OCI-LY7 (cell line): ENCODE measurements around the gene INSYN2B. TPM values are rescaled to one million over a fixed set of nuclear protein-coding genes. Genes with fewer than 3 reads are reported as not detected.

Source experiments
- BruUV-seq: library from RNA; stranded (reverse); fragments of 400-500 nt; replicated peaks from 2 replicates; lab custom pipeline; 2021; lab: Mats Ljungman, UMichigan
- CTCF ChIA-PET: fragments of 300-600 bp; sonication (Branson Sonifier 250); formaldehyde crosslinking; loops from one replicate; lab custom pipeline; 2022; ENCODE audit warnings: antibody characterized with exemption; ENCODE audit not compliant: unreplicated experiment; lab: Charles Lee
- POLR2A ChIA-PET: fragments of 300-600 bp; sonication (Branson Sonifier 250); formaldehyde crosslinking; loops from one replicate; lab custom pipeline; 2022; ENCODE audit warnings: antibody characterized with exemption; lab: Charles Lee
- DNase-seq: peaks from one replicate; pipeline ENCODE4 v3.0.0-alpha.2; 2015; ENCODE audit warnings: low spot score
- H2AFZ ChIP-seq: fragments of 200-600 bp; sonication (generic), shearing (Covaris generic); 2 replicates; pipeline ENCODE4 v1.6.1; 2014; ENCODE audit warnings: mild to moderate bottlenecking, antibody characterized with exemption, low read length, moderate library complexity
- H3K27ac ChIP-seq: fragments of 200-600 bp; sonication (generic); 2 replicates; pipeline ENCODE4 v1.5.1; 2014; ENCODE audit warnings: mixed run types, low read depth, mild to moderate bottlenecking, moderate library complexity, low read length, inconsistent platforms; ENCODE audit not compliant: poor library complexity, severe bottlenecking
- H3K36me3 ChIP-seq: fragments of 200-600 bp; sonication (generic); 2 replicates; pipeline ENCODE4 v1.6.1; 2014; ENCODE audit warnings: mild to moderate bottlenecking, antibody characterized with exemption, low read length, moderate library complexity, mixed read lengths; ENCODE audit not compliant: insufficient read depth
- H3K4me1 ChIP-seq: fragments of 200-600 bp; sonication (generic); 2 replicates; pipeline ENCODE4 v1.5.1; 2014; ENCODE audit warnings: mild to moderate bottlenecking, low read length; ENCODE audit not compliant: insufficient read depth, poor library complexity, severe bottlenecking
- H3K4me2 ChIP-seq: fragments of 200-600 bp; sonication (generic); 2 replicates; pipeline ENCODE4 v1.6.1; 2014; ENCODE audit warnings: mild to moderate bottlenecking, low read length
- H3K4me3 ChIP-seq: fragments of 200-600 bp; sonication (generic); 2 replicates; pipeline ENCODE4 v1.5.1; 2014; ENCODE audit warnings: mild to moderate bottlenecking, low read depth, low read length; ENCODE audit not compliant: poor library complexity, severe bottlenecking
- H3K79me2 ChIP-seq: fragments of 200-600 bp; sonication (generic); 2 replicates; pipeline ENCODE4 v1.6.1; 2016; ENCODE audit warnings: low read depth, mild to moderate bottlenecking, low read length, moderate library complexity, mixed read lengths; ENCODE audit not compliant: insufficient read depth
- H3K9me2 ChIP-seq: fragments of 200-600 bp; sonication (generic); 2 replicates; pipeline ENCODE4 v1.6.1; 2016; ENCODE audit warnings: mild to moderate bottlenecking, low read length, mixed read lengths; ENCODE audit not compliant: insufficient read depth
- H3K9me3 ChIP-seq: fragments of 200-600 bp; sonication (generic); 2 replicates; pipeline ENCODE4 v1.6.1; 2014; ENCODE audit warnings: mild to moderate bottlenecking, mixed run types, low read length, mixed read lengths
- H4K20me1 ChIP-seq: fragments of 200-600 bp; sonication (generic); 2 replicates; pipeline ENCODE4 v1.6.1; 2014; ENCODE audit warnings: mild to moderate bottlenecking, antibody characterized with exemption, low read length, moderate library complexity, mixed read lengths; ENCODE audit not compliant: insufficient read depth
- EZH2phosphoT487 ChIP-seq: fragments of 200-600 bp; sonication (generic); IDR thresholded peaks from 2 replicates; pipeline ENCODE4 v1.6.1; 2018; ENCODE audit warnings: low read depth, borderline replicate concordance, mild to moderate bottlenecking, mixed run types, antibody characterized with exemption, low read length, moderate library complexity, mixed read lengths
- intact Hi-C: fragments of 100-400 bp; cut with micrococcal nuclease; formaldehyde crosslinking; loops from one replicate; pipeline ENCODE4 v1.10.0; 2022; ENCODE audit not compliant: unreplicated experiment
- microRNA-seq: library from miRNA; unstranded; fragments of <30 nt; microRNA quantifications from one replicate; pipeline ENCODE4 v1.2.0, GENCODE V29; 2022; ENCODE audit warnings: borderline replicate concordance
- small RNA-seq: library from RNA; depleted of rRNA; stranded (forward); fragments of <200 nt; gene quantifications from one replicate; pipeline ENCODE3, GENCODE V24; 2014
- total RNA-seq, 2 experiments: library from RNA; depleted of rRNA in 1 of 2; stranded (reverse); fragments of >200 nt in 1 of 2; shearing (Covaris generic) in 1 of 2; gene quantifications; 2 replicates each; pipeline ENCODE4 v1.2.3, GENCODE V29; 2014 to 2022
- TF ChIP-seq, protein P1 (sequence below): fragments of 200-600 bp; sonication (generic); conservative IDR thresholded peaks from 2 replicates; pipeline ENCODE4 v1.5.1; 2014; ENCODE audit warnings: mild to moderate bottlenecking, antibody characterized with exemption, low read length, moderate library complexity, mixed read lengths

Gene INSYN2B
- total RNA-seq, 2 experiments from 2014 or later = not detected

DNA sequence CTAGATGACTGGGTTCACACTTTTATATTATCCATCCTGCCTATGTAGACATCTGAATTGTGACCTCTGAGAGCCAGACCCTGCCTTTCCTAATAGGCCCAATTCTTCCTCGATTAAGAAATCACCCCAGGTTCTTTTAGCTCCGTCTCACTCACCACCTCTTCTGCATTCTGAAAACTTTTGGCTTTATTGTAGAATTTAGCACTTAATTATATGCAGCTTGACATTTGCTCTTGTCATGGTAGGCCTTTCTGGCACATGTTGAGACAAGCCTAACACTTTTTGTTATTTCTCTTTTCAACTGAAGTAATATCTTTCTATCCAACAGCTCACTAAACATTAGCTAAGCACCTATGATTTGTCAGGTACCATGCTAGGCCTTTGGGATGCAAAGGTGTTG lies 163.3 kb downstream of the INSYN2B start:
- POLR2A ChIA-PET = interaction anchor here (1.0 kb wide), 1 partner anchor 12 kb away, joined by 3 read pairs; no protein-coding TSS in a partner anchor

DNA sequence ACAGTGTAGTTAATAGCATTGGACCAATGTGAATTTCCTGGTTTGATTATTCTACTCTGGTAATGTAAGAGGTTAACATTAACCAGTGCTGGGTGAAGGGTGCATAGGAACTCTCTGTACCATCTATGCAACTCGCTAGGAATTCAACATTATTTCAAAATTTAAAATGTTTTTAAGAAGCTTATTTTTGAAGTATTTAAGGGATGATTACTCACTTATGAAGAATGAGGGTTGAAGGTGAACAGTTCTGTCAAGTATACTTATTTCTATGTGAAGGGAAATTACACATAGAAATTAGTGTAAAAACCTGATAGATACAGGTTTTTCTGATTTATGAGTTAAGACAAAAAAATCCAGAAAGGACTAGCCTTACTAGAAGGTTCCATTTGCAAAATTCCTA lies 165.8 kb downstream of the INSYN2B start:
- H3K4me1 ChIP-seq = no peaks in the 10 kb centered on the region
- no peaks in the 10 kb centered on the region for H4K20me1 ChIP-seq
- TF ChIP-seq, protein P1, sequence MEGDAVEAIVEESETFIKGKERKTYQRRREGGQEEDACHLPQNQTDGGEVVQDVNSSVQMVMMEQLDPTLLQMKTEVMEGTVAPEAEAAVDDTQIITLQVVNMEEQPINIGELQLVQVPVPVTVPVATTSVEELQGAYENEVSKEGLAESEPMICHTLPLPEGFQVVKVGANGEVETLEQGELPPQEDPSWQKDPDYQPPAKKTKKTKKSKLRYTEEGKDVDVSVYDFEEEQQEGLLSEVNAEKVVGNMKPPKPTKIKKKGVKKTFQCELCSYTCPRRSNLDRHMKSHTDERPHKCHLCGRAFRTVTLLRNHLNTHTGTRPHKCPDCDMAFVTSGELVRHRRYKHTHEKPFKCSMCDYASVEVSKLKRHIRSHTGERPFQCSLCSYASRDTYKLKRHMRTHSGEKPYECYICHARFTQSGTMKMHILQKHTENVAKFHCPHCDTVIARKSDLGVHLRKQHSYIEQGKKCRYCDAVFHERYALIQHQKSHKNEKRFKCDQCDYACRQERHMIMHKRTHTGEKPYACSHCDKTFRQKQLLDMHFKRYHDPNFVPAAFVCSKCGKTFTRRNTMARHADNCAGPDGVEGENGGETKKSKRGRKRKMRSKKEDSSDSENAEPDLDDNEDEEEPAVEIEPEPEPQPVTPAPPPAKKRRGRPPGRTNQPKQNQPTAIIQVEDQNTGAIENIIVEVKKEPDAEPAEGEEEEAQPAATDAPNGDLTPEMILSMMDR = no peak
- no peak for TF ChIP-seq EZH2phosphoT487
- intact Hi-C loops = no loop called here
- H3K27ac ChIP-seq = no peak overlapping the region
- H3K9me3 ChIP-seq = no peaks in the 10 kb centered on the region
- no peak for DNase-seq
- H2AFZ ChIP-seq = no peak overlapping the region
- BruUV-seq = no TSS peak
- H3K36me3 ChIP-seq = peaks cover 89% of the 10 kb centered on the region
- H3K4me3 ChIP-seq = no peak overlapping the region
- H3K79me2 ChIP-seq = no peaks in the 10 kb centered on the region
- no peak overlapping the region for H3K4me2 ChIP-seq
- no peaks in the 10 kb centered on the region for H3K9me2 ChIP-seq
- POLR2A ChIA-PET = interaction anchor here (1.1 kb wide), 1 partner anchor 16 kb away, joined by 4 read pairs; no protein-coding TSS in a partner anchor
- CTCF ChIA-PET = no interaction called here

More for the DNA sequence above, 163.3 kb downstream of the INSYN2B start:
- peaks cover 71% of the 10 kb centered on the region for H3K36me3 ChIP-seq
- no peak overlapping the region for H3K4me3 ChIP-seq
- no TSS peak for BruUV-seq
- intact Hi-C loops = no loop called here
- H3K79me2 ChIP-seq = no peaks in the 10 kb centered on the region
- TF ChIP-seq EZH2phosphoT487 = no peak
- no peak overlapping the region for H3K27ac ChIP-seq
- H3K9me3 ChIP-seq = no peaks in the 10 kb centered on the region
- no peak overlapping the region for H3K4me2 ChIP-seq
- no peak for DNase-seq
- no peaks in the 10 kb centered on the region for H4K20me1 ChIP-seq
- CTCF ChIA-PET = no interaction called here
- H3K9me2 ChIP-seq = no peaks in the 10 kb centered on the region
- H2AFZ ChIP-seq = no peak overlapping the region
- H3K4me1 ChIP-seq = no peaks in the 10 kb centered on the region

Small RNA genes lying within 50 kb of the gene (microRNA-seq; reads per million reads assigned to microRNA genes)
- gene MIR378E = not detected

Small RNA genes lying within 50 kb of the gene (small RNA-seq; reads per million reads assigned to genes)
- gene MIR378E = not detected

Other genes with a start within 250 kb of the INSYN2B start
- gene FOXI1, start 125.4 kb upstream of the INSYN2B start, total RNA-seq (2014; rRNA removed; shearing (Covaris generic)) = not detected in 2 replicates
- gene FOXI1, start 125.4 kb upstream of the INSYN2B start, total RNA-seq (2022) = not detected in 2 replicates